IPS DF 19.7 (cell line): Measurements from ENCODE around the gene LRTM2.
"Not testable (repeated sequence)": the region's sequence is repeated elsewhere in the genome, so short reads cannot be mapped to it uniquely, and the experiment has no call there.

Experiments
- DNase-seq: peaks from one replicate; pipeline ENCODE4 v3.0.0-alpha.2; 2013; ENCODE audit warnings: low read depth, low spot score

Gene LRTM2

DNA sequence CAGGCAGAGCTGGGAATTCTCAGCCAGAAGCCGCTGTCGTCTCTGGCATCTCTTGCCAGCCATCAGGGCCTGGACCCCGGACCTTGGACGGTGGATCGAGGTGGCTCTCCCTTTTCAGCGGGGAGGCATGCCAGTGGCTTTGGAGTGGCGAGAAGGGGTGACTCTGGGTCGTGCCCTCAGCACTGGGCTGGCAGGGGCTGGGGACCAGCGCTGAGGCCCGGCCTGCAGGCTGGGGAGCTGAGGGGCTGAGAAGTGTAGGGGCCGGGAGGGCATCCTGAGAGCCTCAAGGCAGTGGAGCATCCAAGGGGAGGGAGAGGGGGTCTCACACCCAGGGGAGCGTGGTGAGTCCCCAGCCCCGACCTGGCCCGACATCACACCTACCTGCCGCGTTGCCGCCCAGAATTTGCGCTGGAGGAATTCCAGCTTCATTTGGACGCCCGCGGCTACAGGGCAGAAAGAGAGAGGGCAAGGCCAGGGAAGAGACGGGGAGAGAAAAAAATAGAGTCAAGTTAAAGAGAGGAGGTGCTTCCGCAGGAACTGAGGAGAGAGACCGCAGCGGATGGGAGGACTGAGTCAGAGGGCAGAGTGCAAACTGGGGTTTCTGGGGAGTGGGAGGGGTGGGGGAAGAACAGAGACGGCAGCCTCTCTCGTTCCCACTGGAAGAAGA is 9.0 kb upstream of the LRTM2 start:
- no peak for DNase-seq

DNA sequence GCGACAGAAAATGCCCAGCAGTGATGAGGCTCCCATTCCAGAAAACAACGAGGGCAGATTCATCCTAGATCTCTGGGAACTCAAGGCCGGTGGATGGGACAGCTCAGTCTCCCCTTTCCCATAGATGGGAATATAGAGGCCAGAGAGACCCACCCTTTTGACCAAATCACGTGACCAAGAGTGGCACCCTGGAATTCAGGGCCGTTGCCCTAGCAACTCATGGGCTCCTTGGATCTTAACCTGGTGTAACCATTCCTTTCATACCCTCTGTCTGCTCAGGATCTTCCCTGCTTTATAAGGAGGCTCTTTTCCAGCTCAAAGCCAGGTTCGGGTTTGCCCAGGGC is 8.4 kb upstream of the LRTM2 start:
- DNase-seq: no peak

DNA sequence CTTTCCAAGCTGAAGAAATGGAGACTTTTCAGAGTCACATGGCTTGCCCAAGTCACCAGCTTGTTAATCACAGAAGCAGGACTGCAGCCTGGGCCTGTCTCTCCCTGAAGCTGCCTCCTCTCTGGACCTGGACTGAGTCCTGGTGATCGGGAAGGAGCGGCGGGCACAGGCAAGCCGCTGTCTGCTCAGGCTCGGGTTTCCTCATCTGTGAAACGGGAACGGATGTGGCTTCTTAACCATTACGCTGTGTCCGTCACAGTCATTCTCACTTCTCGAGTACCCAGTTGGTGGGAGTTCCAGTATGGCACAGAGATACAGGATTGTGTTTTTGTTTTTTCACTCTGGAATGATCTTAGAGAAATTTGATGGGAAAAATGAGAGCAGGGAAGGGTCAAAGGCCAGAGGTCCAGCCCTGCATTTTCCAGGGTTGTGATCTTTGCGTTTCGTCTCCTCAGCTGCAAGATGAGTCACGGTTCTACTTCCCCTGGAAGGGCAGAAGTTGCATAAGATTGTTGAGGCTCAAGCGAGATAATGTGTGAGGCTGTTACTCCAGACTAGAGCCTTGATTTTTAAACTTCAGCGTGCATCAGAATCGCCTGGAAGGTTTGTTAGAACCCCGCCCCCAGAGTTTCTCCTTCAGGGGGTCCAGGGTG is 7.6 kb upstream of the LRTM2 start:
- DNase-seq: no peak

DNA sequence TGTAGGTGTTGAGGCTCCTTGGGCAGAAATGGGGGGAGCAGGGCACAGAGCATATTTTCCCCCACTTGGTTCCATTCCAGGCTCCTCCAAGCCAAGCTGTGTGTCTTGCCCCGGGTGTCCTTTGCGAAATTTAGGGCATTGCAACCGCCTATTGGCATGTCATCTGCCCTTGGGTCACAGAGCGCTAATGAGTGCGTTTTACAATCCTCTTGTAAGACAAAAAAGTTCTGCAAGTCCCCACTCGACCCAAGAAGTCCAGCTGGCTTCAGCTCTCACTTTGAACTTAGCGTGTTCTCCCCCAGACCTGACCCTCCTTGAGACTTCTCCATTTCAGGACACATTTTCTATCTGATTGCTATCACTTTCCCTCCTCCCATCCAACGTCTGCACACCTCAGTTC is 6.1 kb upstream of the LRTM2 start:
- no peak for DNase-seq

DNA sequence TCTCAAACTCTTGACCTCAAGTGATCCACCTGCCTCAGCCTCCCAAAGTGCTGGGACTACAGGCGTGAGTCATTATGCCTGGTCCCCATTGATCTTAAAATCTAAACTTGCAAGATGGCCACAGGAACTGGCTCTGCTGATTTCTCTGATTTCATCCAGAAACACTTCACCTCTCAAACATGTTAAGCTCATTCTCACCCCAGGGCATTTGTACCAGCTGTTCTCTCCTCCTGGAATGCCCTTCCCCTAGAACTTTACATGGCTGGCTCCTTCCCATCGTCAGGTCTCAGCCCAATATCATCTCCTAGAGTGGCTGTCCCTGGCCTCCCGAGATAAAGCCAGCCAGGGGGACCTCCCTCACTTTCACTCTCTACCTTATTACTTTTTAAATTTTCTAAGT is 5.3 kb upstream of the LRTM2 start:
- no peak for DNase-seq

DNA sequence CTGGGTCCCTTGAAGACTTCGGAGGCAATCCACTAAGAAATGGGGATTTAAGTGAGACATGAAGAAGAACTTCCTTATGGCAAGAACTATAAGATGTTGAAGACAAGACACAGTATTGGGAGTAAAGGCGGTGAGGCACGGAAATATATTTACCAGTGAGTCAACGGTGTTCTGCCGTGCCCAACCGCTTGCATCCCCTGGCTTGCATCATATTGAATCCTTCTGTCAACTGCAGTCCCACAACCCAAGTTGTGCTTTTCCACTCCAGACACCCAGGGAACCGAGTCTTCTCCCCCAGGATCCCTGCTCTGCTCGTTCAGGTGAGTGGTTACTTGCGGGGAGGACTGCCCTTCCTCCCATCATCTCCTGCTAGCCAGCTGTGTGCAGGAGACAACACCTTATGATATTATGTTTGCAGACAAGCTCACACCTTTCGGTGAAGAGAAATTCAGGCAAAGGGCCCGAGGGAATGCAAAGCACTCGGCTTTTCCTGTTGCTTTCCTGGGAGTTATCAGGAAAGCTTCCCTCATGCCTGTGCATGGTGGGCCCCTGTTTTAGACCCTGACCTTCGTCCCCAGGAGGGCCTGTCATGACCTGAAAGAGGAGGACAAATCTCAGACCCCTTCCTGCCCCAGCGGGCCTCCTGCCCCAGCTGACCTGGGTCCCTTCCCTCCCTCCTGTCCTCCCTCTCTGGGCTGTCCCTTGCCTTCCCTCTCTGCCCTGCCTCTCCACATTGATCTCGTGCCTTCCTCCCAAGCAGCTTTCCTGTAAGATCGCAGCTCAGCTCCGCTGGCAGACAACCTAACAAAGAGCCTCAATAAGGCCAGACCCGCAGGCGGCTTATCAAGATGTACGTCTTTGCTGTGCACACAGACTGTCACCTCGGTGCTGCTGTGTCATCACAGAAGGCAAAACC is 4.3 kb upstream of the LRTM2 start:
- no peak for DNase-seq

DNA sequence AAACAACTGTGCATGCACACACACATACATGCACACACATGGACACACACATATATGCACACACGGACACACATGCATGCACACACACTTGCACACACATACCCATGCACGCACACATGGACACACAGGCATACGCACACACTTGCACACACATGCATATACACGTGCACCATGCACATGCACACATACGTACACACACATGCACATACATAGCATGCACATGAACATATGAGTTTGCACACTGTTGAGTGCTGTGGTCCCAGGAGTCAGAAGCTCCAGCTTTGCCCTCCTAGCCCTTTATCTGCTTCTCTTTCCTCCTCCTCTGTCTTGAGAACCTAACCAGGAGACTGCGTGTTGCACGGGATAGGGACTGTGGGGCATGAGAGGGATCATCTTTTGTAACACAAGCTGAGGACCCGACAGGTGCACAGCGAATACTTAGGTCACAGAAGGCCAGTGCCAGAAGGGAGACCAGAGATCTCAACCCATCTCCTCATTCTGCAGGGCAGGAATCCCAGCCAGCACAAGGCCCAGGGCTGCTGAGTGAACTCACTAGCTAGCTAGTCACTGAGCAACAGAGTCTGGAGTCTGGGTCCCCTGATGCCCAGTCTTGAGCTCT is 3.5 kb upstream of the LRTM2 start:
- no peak for DNase-seq

DNA sequence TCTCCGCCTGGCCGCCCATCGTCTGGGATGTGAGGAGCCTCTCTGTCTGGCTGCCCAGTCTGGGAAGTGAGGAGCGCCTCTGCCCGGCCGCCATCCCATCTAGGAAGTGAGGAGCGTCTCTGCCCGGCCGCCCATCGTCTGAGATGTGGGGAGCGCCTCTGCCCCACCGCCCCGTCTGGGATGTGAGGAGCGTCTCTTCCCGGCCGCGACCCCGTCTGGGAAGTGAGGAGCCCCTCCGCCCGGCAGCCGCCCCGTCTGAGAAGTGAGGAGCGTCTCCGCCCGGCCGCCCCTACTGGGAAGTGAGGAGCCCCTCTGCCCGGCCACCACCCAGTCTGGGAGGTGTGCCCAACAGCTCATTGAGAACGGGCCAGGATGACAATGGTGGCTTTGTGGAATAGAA is 2.4 kb upstream of the LRTM2 start:
- not testable (repeated sequence) for DNase-seq

DNA sequence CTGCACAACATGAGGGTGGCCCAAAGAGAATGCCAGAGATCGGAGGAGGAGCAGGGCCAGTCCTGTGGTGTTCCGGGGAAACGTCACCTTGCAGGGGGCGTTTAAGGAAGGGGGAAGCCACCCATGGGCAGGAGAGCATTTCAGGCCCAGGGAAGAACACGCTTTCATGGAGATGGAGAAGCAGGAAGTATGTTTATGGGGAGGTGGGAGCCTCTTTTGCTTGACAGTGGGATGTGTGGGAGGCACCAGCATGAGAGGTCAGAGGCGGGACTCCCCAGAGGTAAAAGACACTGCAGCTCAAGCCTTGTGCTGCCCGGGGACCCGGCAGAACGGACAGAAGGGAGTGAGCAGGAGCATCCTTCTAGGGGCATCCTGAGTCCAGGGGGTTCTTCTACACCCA is 1.3 kb upstream of the LRTM2 start:
- DNase-seq: no peak

DNA sequence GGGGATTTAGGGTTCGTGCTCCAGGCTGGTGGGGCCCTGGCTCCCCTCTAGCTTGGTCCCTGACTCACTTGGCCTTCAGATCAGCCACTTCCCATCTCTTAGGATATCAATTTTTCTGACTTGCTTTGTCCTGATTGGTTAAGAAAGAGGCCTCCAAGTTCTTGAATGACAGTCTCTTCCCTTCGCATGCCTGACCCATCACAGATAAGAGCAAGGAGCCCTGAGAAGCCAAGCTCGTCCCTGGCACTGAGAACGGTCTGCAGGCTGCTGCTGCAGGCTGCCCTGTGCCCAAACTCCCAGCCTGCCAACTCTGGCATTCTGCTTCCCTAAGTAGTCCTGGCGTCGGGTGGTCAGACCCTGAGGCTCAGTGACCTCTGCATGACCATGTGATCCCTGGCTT is 794 bp upstream of the LRTM2 start:
- DNase-seq: no peak

DNA sequence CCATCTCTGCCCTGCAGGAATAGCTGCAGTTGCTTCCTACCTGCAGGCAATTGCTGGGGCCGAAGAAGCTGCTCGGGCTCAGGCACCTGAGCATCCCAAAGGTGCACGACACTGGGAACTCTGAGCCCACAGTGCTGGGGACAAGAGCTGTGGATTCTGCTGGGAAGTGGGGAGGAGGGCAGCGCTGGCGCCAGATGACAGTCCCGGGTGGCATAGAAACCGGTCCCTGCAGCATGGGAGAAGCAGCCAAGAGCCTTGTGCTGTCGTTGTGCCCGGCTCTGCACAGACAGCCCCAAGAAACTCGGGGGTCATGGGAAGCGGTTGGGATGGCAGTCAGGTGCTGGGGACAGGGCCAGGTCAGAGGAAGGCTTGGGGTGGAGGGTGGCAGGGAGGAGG is 529 bp downstream of the LRTM2 start:
- DNase-seq: no peak

DNA sequence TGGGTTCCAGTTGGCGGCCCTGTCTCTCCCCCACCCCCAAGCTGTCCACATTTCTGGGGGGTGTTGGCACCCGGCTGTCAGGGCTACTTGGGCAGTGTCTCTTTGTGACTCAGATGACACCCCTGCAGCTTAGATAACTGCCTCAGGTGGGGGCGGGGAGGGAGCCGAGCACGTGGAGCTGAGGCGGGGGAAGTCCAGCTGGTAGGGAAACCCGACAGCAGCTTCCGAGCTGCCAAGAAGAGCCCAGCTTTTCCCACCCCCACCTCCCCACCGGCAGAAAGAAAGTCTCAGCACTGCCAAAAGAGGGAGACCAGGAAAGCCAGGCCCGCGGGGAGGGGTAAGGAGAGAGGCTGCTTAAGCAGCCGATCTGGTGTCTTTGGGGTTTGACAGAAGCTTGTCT is 1.4 kb downstream of the LRTM2 start:
- DNase-seq: no peak

DNA sequence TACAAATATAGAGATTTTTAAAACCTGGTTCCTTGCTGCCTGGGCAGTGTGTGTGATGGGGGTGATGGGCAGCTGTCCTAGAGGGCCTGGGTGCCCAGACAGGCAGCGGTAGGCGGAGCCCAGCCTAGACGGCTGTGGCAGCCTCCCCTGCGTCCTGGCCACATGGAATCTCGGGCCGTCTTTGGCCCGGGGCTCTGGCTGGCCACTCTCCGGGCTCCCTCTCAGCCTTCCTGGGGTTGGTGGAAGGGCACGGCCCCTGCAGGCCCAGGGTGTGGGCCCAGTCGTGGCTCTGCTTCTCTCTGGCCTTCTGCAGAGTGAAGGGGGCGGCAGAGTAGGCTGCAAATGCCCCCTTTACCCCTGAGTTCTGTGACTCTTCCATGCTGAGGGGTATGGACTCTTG is 2.3 kb downstream of the LRTM2 start:
- no peak for DNase-seq

DNA sequence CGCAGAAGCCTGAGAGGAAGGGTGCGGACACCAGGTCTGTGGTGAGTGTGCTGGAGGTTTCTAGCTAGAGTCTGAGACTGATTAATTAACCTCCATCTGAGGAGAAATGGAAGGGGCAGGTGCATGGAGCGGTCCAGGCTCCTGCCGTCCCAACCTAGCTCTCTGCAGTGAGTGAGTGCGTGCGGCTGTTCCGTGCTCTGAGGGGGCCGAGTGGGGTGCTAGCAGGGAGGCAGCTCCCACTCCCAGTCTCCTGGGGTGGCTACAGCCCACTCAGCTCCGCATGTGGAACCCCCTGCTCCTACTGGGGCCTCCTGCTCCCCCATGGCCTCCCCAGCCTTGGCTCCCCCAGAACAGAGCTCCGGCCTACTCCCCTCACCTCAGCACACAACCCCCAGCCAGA is 2.9 kb downstream of the LRTM2 start:
- no peak for DNase-seq

DNA sequence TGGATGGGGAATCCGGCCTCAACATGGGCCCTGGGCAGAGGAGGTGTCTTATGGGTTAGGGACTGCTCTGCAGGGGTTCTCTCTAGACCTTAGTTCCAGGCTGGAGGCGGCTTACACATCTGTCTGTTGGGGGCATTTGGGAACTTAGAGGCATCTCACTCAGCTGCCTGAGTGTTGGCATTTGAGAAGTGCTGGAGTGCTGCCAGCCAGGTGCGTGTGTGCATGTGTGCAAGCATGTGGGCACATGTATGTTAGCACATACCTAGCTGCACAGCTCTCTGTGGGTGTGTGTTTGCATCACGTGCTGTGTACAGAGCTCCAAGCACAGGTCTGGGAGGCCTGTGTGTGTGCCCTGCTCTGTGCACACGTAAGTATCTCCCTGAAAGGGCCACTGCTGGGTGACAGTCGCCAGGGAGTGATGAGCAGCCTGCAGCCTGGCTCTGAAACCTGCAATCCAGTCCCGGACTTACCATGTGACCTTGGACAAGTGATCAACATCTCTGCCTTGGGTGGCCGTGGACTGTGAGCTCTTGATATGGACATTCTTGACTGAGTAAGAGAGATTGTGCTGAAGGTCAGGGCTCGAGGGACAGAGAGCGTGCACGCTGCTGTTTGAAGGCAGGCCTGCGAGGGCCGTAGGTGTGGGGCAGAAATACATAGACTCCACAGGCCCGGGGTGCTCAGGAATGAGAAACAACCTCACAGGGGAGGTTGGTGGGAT is 5.2 kb downstream of the LRTM2 start:
- DNase-seq: no peak

DNA sequence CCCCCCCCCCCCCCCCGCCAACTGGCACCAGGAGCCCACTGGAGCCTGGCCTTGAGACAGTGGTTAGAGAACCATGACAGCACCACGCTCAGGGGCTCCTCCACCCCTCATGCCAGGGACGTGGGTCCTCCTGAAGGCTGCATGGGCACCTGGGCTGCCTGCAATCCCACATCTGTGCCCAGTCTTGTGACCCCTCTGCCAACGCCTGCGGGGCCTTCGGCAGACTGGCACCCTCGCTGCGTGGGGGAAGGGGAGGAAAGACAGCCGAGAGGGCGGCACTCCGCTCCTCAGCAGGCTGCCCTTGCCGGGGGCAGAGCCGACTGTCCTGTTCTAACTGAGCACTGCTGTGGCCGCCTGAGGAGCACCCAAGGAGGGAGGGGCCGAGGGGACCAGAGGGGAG is 6.0 kb downstream of the LRTM2 start:
- no peak for DNase-seq

DNA sequence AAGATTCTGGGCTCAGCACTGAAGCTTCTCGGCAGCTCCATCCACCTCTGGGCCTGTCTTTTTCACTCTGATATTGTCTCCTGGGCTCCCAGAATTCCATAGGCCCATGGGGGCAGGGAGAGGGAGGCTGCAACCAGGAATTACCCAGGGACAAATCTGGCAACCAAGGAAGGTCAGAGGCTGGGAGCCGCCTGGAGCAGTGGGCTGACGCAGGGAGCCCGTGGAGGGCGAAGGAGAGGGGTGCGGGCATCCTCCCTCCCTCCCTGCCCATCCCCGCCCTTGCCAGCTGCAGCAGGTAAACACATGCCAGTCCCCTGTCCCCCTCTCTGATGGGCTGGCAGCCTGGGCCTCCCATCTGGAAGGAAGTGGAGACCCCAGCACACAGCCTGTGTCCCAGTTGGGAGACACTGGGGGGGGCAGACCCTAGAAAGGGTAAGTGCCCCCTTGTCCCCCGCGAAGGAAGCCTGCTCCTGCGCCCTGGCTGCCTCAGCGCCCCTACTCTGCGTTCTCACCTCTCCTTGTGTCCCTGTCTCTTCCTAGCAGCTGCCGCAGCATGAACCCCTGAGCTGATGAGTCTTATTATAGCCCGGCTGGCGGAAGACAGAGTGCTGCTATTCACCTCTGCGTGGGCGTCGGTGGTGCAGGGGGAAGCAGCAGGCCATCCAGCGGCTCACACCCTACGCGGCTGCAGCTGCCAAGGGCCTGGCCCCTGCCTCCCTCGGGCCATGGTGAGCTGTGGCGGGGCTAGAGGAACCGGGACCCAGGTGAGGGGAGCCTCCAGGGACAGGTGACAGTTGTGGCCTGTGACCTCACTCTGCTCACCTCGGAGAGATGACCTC is 6.7 kb downstream of the LRTM2 start:
- no peak for DNase-seq

DNA sequence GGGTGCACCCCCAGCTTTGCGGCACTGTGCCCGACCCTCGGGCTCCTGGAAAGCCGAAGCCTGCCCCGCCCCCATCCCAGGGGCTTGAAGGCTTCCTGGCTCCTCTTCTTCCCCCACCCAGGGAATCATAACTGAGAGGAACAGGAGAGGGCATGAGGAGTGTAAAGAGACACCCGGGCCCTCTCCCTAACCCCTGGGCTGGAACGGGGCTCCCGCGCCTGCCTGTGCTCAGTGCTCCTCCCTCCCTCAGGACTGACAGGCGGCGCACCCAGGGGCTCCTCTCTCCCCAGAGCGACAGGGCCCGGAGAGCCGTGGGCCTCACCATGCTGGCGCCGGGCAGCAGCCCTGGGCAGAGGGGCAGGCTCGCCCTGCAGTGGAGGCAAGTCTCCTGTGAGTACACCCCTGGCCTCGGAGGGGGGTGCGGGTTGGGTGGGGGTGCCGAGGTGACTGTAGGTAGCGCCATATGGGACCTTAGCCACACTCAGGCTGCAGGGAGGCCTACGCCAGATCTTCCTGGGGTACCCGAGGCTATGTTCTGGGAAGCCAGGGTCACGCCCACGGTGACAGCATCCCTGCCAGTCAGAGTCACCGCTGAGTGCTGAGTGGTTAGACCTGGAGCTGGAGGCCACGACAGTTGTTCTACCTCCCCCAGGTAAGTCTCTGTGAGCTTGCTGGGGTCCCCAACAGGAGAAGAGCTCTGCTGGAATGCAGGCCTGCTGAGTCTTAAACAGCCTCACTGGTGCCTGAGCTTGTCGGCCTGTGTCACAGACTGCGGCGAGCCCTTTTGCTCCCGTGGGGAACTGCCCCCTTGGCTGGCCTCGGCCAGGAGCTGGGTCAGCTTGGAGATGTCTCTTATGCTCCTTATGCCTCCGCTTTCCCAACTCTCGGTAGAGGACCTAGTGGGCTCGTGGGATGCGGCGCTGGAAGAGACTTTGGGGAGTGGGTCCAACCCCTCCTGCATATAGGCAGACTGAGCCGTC is 7.8 kb downstream of the LRTM2 start:
- DNase-seq: no peak

DNA sequence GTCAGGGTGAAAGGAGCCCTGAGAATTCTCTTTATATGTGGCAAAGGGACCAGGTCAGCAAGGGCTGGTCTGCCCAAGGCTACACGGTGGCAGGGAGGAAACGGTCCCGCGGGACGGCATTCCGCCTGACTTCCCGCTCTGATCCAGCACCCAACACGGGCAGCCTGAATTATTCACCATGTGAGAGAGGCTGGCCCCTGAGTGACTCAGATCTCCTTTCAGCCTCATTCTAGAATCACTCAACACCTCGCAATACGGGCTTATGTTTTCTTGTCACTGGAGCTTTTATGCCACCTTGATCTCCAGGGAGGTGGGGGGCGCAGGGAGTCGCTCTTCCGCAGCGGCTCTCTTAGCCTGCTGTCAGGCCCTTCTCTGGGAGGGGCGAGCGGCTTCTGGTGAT is 8.5 kb downstream of the LRTM2 start:
- no peak for DNase-seq
